M059J (cell line): ENCODE measurements around the gene CSNK1D. TPM values are rescaled to one million over a fixed set of nuclear protein-coding genes. Genes with fewer than 3 reads are reported as not detected.
A peak's percentile ranks its signal among the peaks of the same experiment; 100 is the strongest.

Source experiments
- DNase-seq: peaks from one replicate; pipeline ENCODE4 v3.0.0-alpha.2; 2012; ENCODE audit warnings: low read depth
- total RNA-seq: library from RNA; depleted of rRNA; stranded (reverse); fragments of >200 nt; shearing (Covaris generic); gene quantifications from 2 replicates; pipeline ENCODE4 v1.2.3, GENCODE V29; 2014

Gene CSNK1D
- total RNA-seq, 1 experiment from 2014 or later = 41.6 TPM

DNA sequence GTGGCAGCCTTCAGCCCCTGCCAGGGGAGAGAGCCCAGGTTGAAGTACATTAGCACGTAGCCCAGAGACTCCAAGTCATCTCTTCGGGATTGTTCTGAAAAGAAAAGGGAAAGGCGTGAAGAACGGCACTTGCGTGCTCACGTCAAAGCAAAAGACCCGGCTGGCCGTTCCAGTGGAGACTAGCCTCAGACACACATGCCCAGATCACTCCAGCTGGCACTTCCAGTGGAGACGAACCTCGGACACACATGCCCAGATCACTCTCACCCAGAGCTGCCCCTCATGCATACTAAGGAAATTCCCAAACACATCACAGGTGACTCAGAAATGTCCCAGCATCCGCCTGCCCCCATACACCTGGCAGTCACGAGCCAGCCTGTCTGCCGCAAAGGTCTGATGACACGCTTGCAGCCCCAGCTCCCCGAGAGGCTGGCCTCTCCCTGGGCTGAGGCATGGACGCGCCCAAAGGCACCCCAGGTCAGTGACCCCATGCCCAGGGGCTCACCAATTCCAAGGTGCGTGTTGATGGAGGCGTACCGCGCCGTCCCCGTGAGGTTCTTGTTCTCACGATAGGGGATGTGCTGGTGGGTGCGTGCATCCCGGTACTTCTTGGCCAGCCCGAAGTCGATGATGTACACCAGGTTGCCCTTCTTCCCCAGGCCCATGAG lies 20.9 kb downstream of the CSNK1D start:
- no peak for DNase-seq

DNA sequence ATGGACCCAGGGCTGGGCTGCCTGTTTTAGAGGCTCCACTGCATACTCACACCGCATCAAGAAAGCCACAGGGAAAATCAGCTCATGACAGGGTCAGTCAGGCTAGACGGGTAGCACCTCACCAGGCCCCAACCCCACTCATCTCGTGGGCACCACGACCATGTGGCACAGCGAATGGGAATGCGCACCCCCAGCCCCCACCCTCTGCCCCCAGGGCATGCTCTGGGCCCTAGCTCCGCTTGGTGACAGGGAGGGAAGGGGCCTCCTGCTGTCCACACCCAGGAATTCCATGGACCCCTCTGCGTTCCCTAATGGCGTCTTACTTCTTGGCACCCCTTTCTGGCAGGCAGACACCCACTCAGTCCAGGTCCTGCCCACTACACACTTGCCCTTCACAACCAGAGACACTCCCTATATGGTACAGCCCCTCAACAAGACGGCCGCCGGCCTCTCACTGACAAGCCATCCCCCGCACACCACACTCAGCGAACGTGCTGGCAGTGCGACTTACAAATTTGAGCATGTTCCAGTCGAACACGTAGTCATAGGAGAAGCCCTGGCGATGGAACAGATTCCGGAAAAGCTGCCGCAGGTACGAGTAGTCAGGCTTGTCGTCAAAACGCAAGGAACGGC lies 22.5 kb downstream of the CSNK1D start:
- DNase-seq = no peak

DNA sequence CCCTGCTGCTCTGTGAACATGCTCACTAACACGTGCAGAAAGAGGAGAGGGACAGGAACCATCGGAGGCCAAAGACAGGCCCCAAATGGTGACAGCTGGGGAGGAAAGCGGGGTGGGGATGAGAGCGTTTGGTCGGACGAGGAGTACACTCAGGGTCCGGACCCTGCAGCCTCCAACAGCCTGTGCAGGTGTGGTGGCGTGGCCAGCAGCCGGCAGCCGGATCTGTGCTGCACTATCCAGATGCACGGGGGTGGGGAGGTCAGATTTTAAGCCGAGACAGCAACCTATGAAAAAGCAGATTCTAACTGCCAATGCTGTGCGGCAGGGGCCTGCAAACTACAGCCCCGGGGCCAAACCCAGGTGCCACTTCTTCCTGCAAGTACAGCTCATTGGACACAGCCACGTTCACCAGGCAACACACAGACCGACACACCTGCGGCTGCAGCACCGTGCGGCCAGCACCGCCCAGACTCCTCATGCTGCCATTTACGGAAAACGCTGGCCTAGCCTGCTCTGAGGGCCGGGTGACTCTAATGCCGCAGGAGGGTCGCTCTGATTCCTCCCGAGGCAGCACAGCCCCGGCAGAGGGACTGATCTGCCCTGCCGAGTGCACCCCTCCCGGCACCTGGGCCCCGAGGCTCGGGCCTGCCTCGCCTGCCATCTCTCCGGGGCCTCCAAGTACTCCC lies 23.5 kb downstream of the CSNK1D start:
- no peak for DNase-seq

DNA sequence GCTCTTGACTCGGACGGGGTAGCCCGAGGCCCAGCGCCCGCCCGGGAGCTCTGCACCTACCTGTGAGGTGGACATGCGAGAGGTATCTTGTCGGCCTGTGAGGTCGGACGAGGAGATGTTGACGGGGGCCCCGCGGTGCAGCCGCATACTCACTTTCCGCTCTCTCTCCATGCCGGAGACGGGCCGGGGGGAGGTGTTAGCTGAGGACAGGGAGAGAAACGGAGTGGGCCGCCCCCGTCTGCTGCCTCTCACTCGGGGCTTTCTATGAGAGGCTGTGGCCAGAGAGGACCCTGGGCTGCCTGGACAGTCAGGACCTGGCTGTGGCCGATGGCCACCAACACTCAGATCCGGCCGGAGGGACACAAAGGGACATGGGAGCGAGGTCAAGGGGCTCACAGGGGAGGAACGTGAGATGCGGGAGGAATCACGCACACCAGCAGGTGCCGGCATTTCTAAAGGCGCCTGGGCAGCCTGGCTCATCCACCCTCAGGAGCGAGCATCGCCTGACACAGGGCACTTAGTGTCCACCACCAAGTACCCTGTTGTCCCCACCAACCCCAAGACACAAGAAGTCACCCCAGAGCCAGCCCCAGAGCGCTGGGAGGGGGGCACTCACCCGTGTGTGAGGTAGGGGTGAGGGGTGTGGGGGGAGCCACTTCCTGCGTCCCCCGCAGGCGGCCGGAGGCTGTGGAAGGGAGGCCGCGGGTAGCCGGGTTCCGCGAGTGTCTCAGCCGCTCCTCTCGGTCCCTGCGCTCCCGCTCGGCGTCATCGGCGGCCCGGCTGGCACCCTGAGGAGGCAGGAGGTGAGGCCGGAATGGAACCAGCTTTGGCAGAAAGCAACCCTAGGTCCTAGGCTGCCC lies 24.5 kb downstream of the CSNK1D start:
- no peak for DNase-seq

DNA sequence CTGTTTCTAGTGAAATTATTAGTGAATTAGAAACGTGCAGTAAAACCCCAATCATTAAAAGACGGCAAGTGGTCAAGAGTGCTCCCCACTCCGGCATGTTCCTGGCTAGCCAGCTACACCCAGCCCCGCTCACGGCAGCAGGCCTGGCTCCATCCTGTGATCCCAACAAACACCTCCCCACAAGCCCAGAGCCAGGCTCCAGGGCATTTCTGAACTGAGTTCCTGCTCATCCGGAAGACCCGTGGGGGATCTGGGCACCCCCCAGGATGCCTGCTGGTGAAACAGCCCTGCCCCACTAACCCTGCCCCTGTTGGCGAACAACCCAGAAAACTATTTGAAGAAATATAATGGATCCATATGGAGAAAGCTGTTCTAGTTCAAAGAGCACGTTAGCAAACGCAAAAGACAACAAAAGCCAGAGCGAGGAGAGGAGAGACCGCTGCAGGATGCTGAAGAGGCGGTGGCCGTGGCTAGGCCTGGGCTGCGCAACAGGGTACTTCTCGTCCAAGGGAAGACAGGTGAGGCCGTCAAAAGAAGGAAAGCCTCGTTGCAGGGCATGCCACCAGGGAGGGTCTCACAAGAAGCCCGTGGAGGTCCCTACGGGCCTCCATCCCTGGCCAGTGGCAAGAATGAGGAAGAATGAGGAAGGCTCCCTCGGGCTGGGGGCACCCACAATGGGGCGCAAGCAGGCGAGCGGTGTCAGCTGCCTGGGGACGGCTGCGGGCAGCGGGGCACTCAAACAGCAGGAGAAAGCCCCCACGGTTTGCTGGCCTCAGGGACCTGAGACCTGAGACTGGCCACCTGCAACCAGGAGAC lies 25.4 kb downstream of the CSNK1D start:
- DNase-seq = no peak

GRCh38 chr17:82247182-82247823 lies 26.2 kb downstream of the CSNK1D start:
- no peak for DNase-seq

GRCh38 chr17:82246365-82247181 lies 26.9 kb downstream of the CSNK1D start:
- DNase-seq = peak; percentile 89

- no peak for DNase-seq
Measured at GRCh38 chr17:82246040-82246364, 27.5 kb downstream of the CSNK1D start.

GRCh38 chr17:82245134-82246039 lies 28.1 kb downstream of the CSNK1D start:
- DNase-seq = no peak

DNA sequence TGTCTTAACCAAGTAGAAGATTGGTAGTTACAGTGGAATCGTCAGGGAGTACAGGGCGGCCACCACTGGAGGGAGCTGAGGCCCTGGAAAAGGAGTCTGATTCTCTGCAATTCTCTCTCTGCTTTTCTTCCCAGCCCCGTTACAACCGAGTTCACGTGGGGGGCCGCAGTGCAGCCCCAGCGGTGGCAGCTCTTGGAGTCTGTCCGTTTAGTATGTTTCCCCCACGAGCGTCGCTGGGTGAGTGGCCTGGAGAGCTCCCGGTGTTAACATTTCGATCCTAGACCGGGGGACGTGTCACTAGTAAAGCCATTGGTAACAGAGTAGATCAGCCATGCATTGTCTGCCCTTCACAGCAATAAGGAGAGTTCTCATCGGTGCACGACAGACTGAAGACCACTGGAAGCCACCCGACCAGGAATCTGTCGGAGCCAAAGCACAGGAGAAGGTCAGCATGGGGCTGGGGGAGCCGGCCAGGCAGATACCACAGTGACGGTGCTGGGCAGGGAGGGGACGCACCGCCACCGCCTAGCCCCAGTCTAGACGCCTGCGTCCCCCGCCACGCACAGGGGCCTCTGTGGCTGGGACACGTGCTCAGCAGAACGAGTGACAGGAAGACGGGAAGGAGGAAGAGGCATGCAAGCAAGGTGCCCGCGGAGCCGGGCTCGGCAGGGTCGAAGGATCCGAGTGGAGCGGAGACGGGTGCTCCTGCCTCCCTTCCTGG lies 28.9 kb downstream of the CSNK1D start:
- no peak for DNase-seq

GRCh38 chr17:82243648-82244412 lies 29.7 kb downstream of the CSNK1D start:
- DNase-seq = no peak

- DNase-seq = peak; percentile 76
Measured at GRCh38 chr17:82242977-82243647, 30.4 kb downstream of the CSNK1D start.

DNA sequence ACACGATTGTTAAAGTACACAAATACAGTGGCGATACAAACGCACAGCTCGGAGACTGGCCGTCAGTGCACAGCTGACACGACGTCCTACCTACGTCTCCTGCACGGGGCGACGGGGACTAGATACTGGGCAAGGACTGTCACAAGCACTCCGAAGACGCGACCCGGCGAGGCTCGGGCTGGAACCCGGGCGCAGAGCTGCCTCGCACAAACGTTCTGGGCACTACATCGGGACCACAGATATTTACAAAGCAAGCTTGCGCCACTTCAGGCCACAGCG lies 30.9 kb downstream of the CSNK1D start:
- DNase-seq = no peak

DNA sequence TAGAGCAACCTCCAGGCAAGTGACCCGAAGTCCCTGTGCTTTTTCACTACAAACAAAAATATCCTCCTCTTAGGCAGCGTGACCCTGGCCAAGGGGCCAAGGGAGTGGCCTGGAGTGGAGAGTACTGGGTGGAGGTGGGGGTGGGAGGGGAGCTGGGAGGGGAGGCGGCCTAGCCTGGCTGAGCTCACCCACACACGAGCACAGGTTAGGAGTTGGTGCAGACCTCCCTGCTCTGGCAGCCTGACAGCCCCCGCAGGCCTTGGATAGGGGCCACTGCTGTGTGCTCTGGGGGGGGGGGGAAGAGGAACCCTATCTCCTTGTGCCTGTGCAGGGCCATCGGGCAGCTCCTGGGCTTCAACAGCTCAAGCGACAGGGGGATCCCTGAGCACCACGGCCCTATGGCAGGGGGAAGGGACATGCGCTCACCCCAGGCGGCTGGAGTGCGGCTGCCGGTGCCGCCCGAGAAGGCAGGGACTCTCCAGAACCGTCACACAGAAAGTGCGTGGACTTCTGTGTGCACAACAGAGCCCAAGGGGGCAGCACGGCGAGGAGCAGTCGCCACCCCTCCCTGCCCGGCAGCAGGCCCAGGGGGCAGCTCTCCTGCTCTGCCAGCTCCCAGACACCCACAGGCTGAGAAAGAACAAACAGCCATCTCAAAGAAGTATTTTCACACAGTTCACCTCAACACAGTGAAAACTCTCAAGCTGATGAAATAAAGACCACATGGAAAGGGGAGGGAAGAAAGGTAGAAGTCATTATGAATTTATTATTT lies 31.4 kb downstream of the CSNK1D start:
- no peak for DNase-seq

DNA sequence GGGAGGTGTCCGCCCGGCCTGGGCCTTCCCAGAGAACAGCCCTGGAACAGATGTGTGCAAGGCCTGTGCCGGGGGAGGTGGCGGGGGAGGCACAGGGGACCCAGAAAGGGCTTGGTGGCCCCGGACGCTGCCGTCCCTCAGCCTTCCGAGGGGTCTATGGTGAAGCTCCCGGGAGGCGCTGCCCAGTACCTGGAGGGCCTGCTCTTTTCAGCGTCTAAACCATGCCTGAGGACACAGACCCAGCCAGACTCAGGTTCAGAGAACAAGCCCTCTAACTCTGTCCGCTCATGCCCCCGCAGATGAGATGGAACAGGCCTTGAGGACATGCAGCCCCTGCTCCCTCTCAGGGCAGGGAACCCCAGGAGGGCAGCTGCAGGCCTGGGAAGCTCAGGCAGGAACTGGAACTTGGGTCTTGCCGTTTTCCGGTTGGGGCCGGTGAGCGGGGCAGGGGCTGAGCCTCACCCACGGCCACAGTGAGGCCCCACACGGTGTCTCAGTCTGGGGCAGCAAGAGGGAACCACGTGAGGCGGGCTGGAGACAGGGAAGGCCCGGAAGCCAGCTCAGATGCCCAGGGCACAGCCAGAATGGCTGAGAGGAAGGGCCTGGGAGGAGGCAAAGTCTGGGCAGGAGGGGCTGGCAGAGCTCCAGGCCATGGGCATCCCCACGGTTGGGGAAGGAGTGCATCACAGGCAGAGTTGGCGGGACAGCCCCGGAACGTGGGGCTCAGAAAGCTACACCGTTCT lies 32.1 kb downstream of the CSNK1D start:
- peak; percentile 95 for DNase-seq
